Caco-2 (cell line): ENCODE results near the gene GPAT3. TPM values are rescaled to one million over a fixed set of nuclear protein-coding genes. Genes with fewer than 3 reads are reported as not detected.

Experiments
- BruUV-seq: library from RNA; stranded (reverse); fragments of 400-500 nt; replicated peaks from 2 replicates; lab custom pipeline; 2021; lab: Mats Ljungman, UMichigan
- CTCF ChIA-PET: fragments of 300-600 bp; sonication (Branson Sonifier 250); formaldehyde crosslinking; loops from one replicate; lab custom pipeline; 2022; ENCODE audit warnings: antibody characterized with exemption; lab: Charles Lee
- POLR2A ChIA-PET: fragments of 300-600 bp; sonication (Branson Sonifier 250); formaldehyde crosslinking; loops from one replicate; lab custom pipeline; 2022; ENCODE audit warnings: antibody characterized with exemption; lab: Charles Lee
- DNase-seq, 2 experiments: peaks; one replicate each; pipeline versions ENCODE4 v3.0.0 to v3.0.0-alpha.2; 2020 to 2022
- H3K27me3 ChIP-seq: replicated peaks from 2 replicates; pipeline ENCODE4 v1.6.0; 2011; ENCODE audit warnings: low read length; ENCODE audit not compliant: control insufficient read depth, insufficient read depth
- H3K36me3 ChIP-seq: 2 replicates; pipeline ENCODE4 v1.5.1; 2011; ENCODE audit warnings: low read length; ENCODE audit not compliant: control insufficient read depth, insufficient read depth
- H3K4me1 ChIP-seq: fragments of 250-450 bp; sonication (Bioruptor Pico); 2 replicates; pipeline ENCODE4 v1.5.1; 2020; ENCODE audit warnings: mild to moderate bottlenecking
- H3K4me3 ChIP-seq: 2 replicates; pipeline ENCODE4 v1.5.1; 2011; ENCODE audit warnings: low read depth, mild to moderate bottlenecking, control low read depth, low read length
- H3K9me3 ChIP-seq: fragments of 250-450 bp; sonication (Bioruptor Pico); 2 replicates; pipeline ENCODE4 v1.5.1; 2020; ENCODE audit warnings: mild to moderate bottlenecking, moderate library complexity
- H3K27ac Mint-ChIP-seq: one replicate; pipeline ENCODE4 v1.8.0; 2022; ENCODE audit warnings: mixed read lengths; ENCODE audit not compliant: unreplicated experiment
- H3K27me3 Mint-ChIP-seq: one replicate; pipeline ENCODE4 v1.8.0; 2022; ENCODE audit warnings: mixed read lengths; ENCODE audit not compliant: insufficient read depth, unreplicated experiment
- H3K36me3 Mint-ChIP-seq: one replicate; pipeline ENCODE4 v1.8.0; 2022; ENCODE audit warnings: mild to moderate bottlenecking, mixed read lengths; ENCODE audit not compliant: insufficient read depth, unreplicated experiment
- H3K4me1 Mint-ChIP-seq: one replicate; pipeline ENCODE4 v1.8.0; 2022; ENCODE audit warnings: low read depth, mixed read lengths; ENCODE audit not compliant: unreplicated experiment
- H3K4me3 Mint-ChIP-seq: one replicate; pipeline ENCODE4 v1.8.0; 2022; ENCODE audit warnings: mild to moderate bottlenecking, moderate library complexity, mixed read lengths; ENCODE audit not compliant: unreplicated experiment
- H3K9me3 Mint-ChIP-seq: one replicate; pipeline ENCODE4 v1.8.0; 2022; ENCODE audit warnings: mixed read lengths; ENCODE audit not compliant: unreplicated experiment
- intact Hi-C: fragments of 100-400 bp; cut with micrococcal nuclease; formaldehyde crosslinking; loops from one replicate; pipeline ENCODE4 v1.10.0; 2022; ENCODE audit not compliant: unreplicated experiment
- total RNA-seq: library from RNA; stranded (reverse); gene quantifications from 2 replicates; pipeline ENCODE4 v1.2.3, GENCODE V29; 2022
- TF ChIP-seq, protein P1 (sequence below), 2 experiments: fragments of 200-600 bp in 1 of 2; IDR thresholded peaks; 1 replicate in 1 of 2; 2 replicates in 1 of 2; pipeline versions ENCODE4 v1.5.1 to v1.8.0; 2011 to 2022; ENCODE audit warnings: antibody characterized with exemption in 1 of 2, control low read depth in 1 of 2, inconsistent platforms in 1 of 2, low read depth in 1 of 2, low read length in 1 of 2, mild to moderate bottlenecking in 1 of 2, moderate library complexity in 1 of 2; ENCODE audit not compliant: insufficient read depth in 1 of 2, severe bottlenecking in 1 of 2, unreplicated experiment in 1 of 2

Gene GPAT3
- total RNA-seq, 1 experiment from 2014 or later: 4.6 TPM

GRCh38 chr4:83558680-83559079 lies 22.8 kb downstream of the GPAT3 start:
- Mint-ChIP-seq H3K27me3 (no peaks in the 10 kb centered on the region), H3K27ac (no peak overlapping the region), H3K9me3 (no peaks in the 10 kb centered on the region), H3K4me1 (no peaks in the 10 kb centered on the region), H3K4me3 (no peak overlapping the region), H3K36me3 (no peaks in the 10 kb centered on the region)
- TF ChIP-seq, protein P1, sequence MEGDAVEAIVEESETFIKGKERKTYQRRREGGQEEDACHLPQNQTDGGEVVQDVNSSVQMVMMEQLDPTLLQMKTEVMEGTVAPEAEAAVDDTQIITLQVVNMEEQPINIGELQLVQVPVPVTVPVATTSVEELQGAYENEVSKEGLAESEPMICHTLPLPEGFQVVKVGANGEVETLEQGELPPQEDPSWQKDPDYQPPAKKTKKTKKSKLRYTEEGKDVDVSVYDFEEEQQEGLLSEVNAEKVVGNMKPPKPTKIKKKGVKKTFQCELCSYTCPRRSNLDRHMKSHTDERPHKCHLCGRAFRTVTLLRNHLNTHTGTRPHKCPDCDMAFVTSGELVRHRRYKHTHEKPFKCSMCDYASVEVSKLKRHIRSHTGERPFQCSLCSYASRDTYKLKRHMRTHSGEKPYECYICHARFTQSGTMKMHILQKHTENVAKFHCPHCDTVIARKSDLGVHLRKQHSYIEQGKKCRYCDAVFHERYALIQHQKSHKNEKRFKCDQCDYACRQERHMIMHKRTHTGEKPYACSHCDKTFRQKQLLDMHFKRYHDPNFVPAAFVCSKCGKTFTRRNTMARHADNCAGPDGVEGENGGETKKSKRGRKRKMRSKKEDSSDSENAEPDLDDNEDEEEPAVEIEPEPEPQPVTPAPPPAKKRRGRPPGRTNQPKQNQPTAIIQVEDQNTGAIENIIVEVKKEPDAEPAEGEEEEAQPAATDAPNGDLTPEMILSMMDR (IDR thresholded peaks at IDR 0.05; ENCODE audit: insufficient read depth in 1 of 2, low read depth in 1 of 2, low read length in 1 of 2, severe bottlenecking in 1 of 2, unreplicated experiment in 1 of 2): no peak
- intact Hi-C loops: no loop called here
- no peaks in the 10 kb centered on the region for H3K27me3 ChIP-seq
- DNase-seq: no peak
- no peaks in the 10 kb centered on the region for H3K36me3 ChIP-seq
- CTCF ChIA-PET: no interaction called here
- no peaks in the 10 kb centered on the region for H3K4me1 ChIP-seq
- no peaks in the 10 kb centered on the region for H3K9me3 ChIP-seq
- BruUV-seq: no TSS peak
- POLR2A ChIA-PET: no interaction called here
- H3K4me3 ChIP-seq: no peak overlapping the region

DNA sequence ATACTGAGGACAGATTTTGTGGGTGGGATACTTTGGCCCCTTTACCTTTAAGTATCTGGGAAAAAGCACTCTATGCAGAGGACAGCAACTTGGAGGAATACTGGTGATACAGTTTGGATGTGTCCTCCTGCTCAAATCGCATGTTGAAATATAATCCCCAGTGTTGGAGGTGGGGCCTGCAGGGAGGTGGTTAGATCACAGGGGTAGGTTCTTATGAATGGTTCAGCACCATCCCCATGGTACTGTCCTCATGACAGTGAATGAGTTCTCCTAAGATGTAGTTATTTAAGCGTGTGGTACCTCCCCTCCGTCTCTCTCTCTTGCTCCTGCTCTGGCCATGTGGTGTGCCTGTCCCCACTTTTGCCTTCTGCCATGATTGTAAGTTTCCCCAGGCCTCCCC lies 24.6 kb downstream of the GPAT3 start:
- DNase-seq: no peak
- Mint-ChIP-seq H3K36me3 (peaks cover 2% of the 10 kb centered on the region), H3K9me3 (no peaks in the 10 kb centered on the region), H3K4me1 (no peaks in the 10 kb centered on the region), H3K27me3 (no peaks in the 10 kb centered on the region), H3K27ac (no peak overlapping the region), H3K4me3 (no peak overlapping the region)
- TF ChIP-seq, protein P1 (IDR thresholded peaks at IDR 0.05; ENCODE audit: insufficient read depth in 1 of 2, low read depth in 1 of 2, low read length in 1 of 2, severe bottlenecking in 1 of 2, unreplicated experiment in 1 of 2): no peak
- Histone ChIP-seq H3K4me3 (no peak overlapping the region), H3K36me3 (no peaks in the 10 kb centered on the region), H3K9me3 (no peaks in the 10 kb centered on the region), H3K4me1 (no peaks in the 10 kb centered on the region), H3K27me3 (no peaks in the 10 kb centered on the region)
- intact Hi-C loops: no loop called here
- ChIA-PET POLR2A (no interaction called here), CTCF (no interaction called here)
- no TSS peak for BruUV-seq

GRCh38 chr4:83561381-83561780 lies 25.5 kb downstream of the GPAT3 start:
- H3K36me3 ChIP-seq: no peaks in the 10 kb centered on the region
- Mint-ChIP-seq H3K27me3 (no peaks in the 10 kb centered on the region), H3K4me3 (no peak overlapping the region), H3K36me3 (peaks cover 6% of the 10 kb centered on the region), H3K9me3 (no peaks in the 10 kb centered on the region), H3K27ac (no peak overlapping the region), H3K4me1 (no peaks in the 10 kb centered on the region)
- H3K4me3 ChIP-seq: no peak overlapping the region
- no peaks in the 10 kb centered on the region for H3K4me1 ChIP-seq
- BruUV-seq: no TSS peak
- intact Hi-C loops: no loop called here
- TF ChIP-seq, protein P1 (IDR thresholded peaks at IDR 0.05; ENCODE audit: insufficient read depth in 1 of 2, low read depth in 1 of 2, low read length in 1 of 2, severe bottlenecking in 1 of 2, unreplicated experiment in 1 of 2): no peak
- no peak for DNase-seq
- H3K9me3 ChIP-seq: no peaks in the 10 kb centered on the region
- POLR2A ChIA-PET: no interaction called here
- H3K27me3 ChIP-seq: no peaks in the 10 kb centered on the region
- CTCF ChIA-PET: no interaction called here
